HUDEP-2 (cell line): ENCODE data around the gene HTR4.
"Not testable (repeated sequence)": the region's sequence is repeated elsewhere in the genome, so short reads cannot be mapped to it uniquely, and the experiment has no call there.

Source experiments
- DNase-seq, 76 experiments: peaks; one replicate each; lab custom pipeline; 2025; ENCODE audit not compliant: unreplicated experiment in 76 of 76; lab: John Stamatoyannopoulos, UW

Gene HTR4

GRCh38 chr5:148541054-148541835 lies 113.1 kb downstream of the HTR4 start:
- DNase-seq: no peak

GRCh38 chr5:148540647-148541046 lies 113.7 kb downstream of the HTR4 start:
- DNase-seq: no peak

GRCh38 chr5:148539851-148540250 lies 114.5 kb downstream of the HTR4 start:
- DNase-seq: no peak

- no peak for DNase-seq
These were observed 119.1 kb downstream of the HTR4 start for GRCh38 chr5:148535190-148535589.

- no peak for DNase-seq
These were observed 121.2 kb downstream of the HTR4 start for GRCh38 chr5:148532969-148533670.

- DNase-seq: not testable (repeated sequence)
These were observed 124.9 kb downstream of the HTR4 start for GRCh38 chr5:148529450-148529849.

- no peak for DNase-seq
These were observed 129.6 kb downstream of the HTR4 start for GRCh38 chr5:148524721-148525120.

- peak in 3 of 76 experiments; percentile 1 to 11 (median 9) for DNase-seq
These were observed 131.2 kb downstream of the HTR4 start for GRCh38 chr5:148523139-148523538.

GRCh38 chr5:148515460-148515859 lies 138.9 kb downstream of the HTR4 start:
- DNase-seq: no peak

- no peak for DNase-seq
These were observed 140.0 kb downstream of the HTR4 start for GRCh38 chr5:148514344-148514743.

GRCh38 chr5:148512498-148512897 lies 141.8 kb downstream of the HTR4 start:
- no peak for DNase-seq

- DNase-seq: no peak
These were observed 142.4 kb downstream of the HTR4 start for GRCh38 chr5:148511810-148512347.

- no peak for DNase-seq
These were observed 144.4 kb downstream of the HTR4 start for GRCh38 chr5:148509893-148510292.

GRCh38 chr5:148507648-148508047 lies 146.7 kb downstream of the HTR4 start:
- no peak for DNase-seq

GRCh38 chr5:148499452-148499851 lies 154.9 kb downstream of the HTR4 start:
- DNase-seq: no peak

- DNase-seq: no peak
These were observed 156.6 kb downstream of the HTR4 start for GRCh38 chr5:148497757-148498156.

- no peak for DNase-seq
These were observed 162.0 kb downstream of the HTR4 start for GRCh38 chr5:148492351-148492750.

GRCh38 chr5:148491793-148492184 lies 162.5 kb downstream of the HTR4 start:
- DNase-seq: no peak

- no peak for DNase-seq
These were observed 163.1 kb downstream of the HTR4 start for GRCh38 chr5:148491015-148491792.

GRCh38 chr5:148488757-148489156 lies 165.6 kb downstream of the HTR4 start:
- no peak for DNase-seq

- DNase-seq: no peak
These were observed 167.9 kb downstream of the HTR4 start for GRCh38 chr5:148486456-148486855.
